AG09309 (cell line): Measurements from ENCODE around the gene NDE1.
A peak's percentile ranks its signal among the peaks of the same experiment; 100 is the strongest.
"Not testable (repeated sequence)": the region's sequence is repeated elsewhere in the genome, so short reads cannot be mapped to it uniquely, and the experiment has no call there.

Experiments used
- DNase-seq: peaks from one replicate; pipeline ENCODE4 v3.0.0-alpha.2; 2010; ENCODE audit warnings: low read depth
- H3K4me3 ChIP-seq: 2 replicates; pipeline ENCODE4 v1.5.1; 2011; ENCODE audit warnings: mild to moderate bottlenecking, low read depth, low read length, moderate library complexity; ENCODE audit not compliant: control insufficient read depth
- TF ChIP-seq, protein P1 (sequence below): IDR thresholded peaks from 2 replicates; pipeline ENCODE4 v1.5.1; 2011; ENCODE audit warnings: mild to moderate bottlenecking, low read depth, low read length, inconsistent platforms; ENCODE audit not compliant: insufficient read depth, control insufficient read depth; ENCODE audit errors: missing control alignments

Gene NDE1

DNA sequence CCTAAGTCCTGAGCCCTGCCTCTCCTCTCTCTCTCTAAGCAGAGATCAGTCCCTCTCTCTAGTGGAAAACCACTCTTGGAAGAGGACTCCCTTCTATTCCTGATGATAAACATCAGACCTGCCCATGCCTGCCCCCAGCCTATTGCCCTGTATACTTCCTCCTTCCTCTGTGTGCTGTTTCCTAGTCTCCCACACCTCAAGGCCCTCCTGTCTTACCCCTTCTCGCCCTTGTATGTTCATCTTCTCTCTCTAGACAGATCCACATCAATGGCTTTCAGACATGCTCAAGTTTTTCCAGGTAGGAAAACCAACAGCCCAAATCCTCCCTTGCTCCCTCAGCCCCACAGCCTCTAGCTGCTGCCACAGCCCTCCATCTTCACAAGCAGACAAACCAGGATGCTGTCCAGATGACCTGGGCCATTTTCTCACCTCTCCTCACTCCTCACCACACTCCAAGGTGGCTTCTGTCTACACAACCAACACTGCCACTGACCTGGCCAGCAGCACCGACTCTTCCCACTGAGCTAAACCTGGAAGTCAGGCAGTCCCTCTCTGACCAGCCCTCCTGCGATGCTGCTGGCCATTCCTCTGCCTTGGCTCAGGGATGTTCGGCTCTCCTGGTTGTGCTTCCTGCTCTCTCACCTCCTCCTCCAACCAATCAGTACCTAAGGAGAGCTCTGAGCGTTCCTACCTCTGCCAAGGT, 43.4 kb upstream of the NDE1 start:
- no peak for DNase-seq
- TF ChIP-seq, protein P1, sequence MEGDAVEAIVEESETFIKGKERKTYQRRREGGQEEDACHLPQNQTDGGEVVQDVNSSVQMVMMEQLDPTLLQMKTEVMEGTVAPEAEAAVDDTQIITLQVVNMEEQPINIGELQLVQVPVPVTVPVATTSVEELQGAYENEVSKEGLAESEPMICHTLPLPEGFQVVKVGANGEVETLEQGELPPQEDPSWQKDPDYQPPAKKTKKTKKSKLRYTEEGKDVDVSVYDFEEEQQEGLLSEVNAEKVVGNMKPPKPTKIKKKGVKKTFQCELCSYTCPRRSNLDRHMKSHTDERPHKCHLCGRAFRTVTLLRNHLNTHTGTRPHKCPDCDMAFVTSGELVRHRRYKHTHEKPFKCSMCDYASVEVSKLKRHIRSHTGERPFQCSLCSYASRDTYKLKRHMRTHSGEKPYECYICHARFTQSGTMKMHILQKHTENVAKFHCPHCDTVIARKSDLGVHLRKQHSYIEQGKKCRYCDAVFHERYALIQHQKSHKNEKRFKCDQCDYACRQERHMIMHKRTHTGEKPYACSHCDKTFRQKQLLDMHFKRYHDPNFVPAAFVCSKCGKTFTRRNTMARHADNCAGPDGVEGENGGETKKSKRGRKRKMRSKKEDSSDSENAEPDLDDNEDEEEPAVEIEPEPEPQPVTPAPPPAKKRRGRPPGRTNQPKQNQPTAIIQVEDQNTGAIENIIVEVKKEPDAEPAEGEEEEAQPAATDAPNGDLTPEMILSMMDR = no peak
- no peak overlapping the region for H3K4me3 ChIP-seq

DNA sequence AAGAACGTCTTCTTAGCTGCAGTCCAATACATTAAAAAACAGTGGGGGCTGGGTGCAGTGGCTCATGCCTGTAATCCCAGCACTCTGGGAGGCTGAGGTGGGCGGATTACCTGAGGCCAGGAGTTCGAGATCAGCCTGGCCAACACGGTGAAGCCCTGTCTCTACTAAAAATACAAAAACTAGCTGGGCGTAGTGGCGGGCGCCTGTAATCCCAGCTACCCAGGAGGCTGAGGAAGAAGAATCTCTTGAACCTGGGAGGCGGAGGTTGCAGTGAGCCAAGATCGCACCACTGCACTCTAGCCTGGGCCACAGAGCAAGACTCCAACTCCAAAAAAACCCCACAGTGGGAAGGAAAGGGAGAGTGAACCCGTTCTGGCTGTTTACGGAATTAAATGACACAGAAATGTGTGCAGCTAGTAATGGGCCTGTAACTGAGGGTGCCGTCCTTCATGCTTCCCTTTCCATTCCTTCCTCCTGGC, 42.8 kb upstream of the NDE1 start:
- not testable (repeated sequence) for DNase-seq, H3K4me3 ChIP-seq

- no peak for DNase-seq
- TF ChIP-seq, protein P1 = no peak
- H3K4me3 ChIP-seq = no peak overlapping the region
Measured at GRCh38 chr16:15607700-15608396, 42.2 kb upstream of the NDE1 start.

DNA sequence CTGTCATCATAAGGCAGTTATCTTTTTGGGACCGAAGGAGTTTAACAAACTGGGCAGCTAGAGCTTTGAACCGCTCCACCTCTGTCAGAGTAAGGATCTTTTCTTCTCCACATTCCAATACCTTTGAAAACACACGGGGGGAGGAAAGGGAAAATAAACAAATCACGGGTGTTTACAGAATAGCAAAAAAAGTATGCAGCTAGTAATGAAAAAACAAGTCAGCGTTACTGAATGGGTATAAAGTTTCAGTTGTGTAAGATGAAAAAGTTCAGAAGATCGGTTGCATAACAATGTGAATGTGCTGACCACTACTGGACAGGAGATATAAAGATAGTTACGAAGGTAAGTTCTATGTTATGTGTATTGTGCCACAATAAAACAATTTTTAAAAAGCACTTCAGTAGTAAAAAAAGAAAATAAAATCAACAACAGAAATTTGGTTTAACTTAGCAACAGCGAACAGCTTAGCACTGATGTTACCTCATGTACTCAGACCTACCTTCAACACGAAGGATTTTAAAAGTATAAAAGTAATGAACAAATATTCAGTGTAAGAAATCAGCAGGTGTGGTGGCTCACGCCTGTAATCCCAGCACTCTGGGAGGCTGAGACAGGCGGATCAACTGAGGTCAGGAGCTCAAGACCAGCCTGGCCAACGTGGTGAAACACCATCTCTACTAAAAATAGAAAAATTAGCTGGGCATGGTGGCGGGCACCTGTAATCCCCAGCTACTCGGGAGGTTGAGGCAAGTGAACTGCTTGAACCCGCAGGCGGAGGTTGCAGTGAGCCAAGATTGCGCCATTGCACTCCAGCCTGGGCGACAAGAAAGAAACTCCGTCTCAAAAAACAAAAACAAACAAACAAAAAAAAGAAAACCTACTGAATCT, 41.4 kb upstream of the NDE1 start:
- no peak overlapping the region for H3K4me3 ChIP-seq
- DNase-seq = no peak
- TF ChIP-seq, protein P1 = no peak

GRCh38 chr16:15609286-15609649, 40.8 kb upstream of the NDE1 start:
- TF ChIP-seq, protein P1 = no peak
- no peak overlapping the region for H3K4me3 ChIP-seq
- no peak for DNase-seq

DNA sequence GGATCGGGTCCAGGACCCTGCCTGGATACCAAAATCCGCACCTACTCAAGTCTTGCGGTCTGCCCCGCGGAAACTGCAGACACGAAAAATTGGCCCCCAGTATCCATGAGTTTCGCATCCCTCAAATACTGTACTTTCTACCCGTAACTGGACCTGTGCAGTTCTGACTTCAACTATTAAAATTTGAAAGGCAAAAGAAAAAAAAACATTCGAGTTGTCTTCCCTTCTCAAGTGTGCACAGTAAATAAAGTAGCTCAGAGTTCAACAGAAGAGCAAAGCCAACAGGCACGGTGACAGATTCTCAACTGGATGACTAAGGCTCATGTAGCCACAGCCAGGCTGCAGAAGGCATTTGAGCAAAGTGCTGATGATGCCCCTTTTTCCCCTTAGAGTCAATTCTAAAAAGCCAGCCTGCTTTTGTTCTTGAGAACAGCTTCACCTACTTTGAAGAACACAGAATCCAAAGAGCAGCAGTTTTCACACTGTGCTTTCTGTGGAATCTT, 39.6 kb upstream of the NDE1 start:
- H3K4me3 ChIP-seq = no peak overlapping the region
- TF ChIP-seq, protein P1 = no peak
- DNase-seq = no peak

DNA sequence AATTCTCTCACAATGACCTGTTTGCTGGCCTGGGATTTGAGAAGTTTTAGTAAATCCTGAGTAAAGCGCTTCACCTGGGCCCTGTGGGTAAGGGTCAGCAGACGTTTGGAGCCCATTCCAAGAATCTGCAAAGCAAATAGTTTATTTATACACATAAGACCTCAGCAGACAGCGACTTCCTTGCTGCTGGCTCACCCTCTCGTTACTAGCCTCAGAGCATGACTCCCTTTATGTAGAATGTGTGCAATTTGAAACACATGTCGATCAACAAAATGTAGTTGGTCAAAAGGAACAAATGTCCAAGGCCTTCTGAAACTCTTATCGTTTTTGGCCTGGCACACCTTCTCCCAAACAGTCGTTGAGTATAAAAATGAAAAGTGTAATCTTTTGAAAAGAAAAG, 38.4 kb upstream of the NDE1 start:
- peak; percentile 17 for DNase-seq
- TF ChIP-seq, protein P1 = no peak

More for the DNA sequence above, 38.4 kb upstream of the NDE1 start:
- H3K4me3 ChIP-seq = no peak overlapping the region
